Measurements from ENCODE around the gene GPR61. TPM values are rescaled to one million over a fixed set of nuclear protein-coding genes. Genes with fewer than 3 reads are reported as not detected.

GPR61 gene
- total and polyA plus RNA-seq, 5 experiments from 2014 or later: 0.71 to 1.2 (median 1.1) TPM; not detected in 1

- peaks cover 14 to 91% (median 19%) of the 10 kb centered on the region in 3 donors for H3K36me3 Mint-ChIP-seq
- POLR2A ChIA-PET: no interaction called here
- H3K4me3 Mint-ChIP-seq: no peak overlapping the region
- no peaks in the 10 kb centered on the region for H3K27me3 Mint-ChIP-seq
- ATAC-seq (no peak), DNase-seq (no peak)
- H3K9me3 Mint-ChIP-seq: no peaks in the 10 kb centered on the region
- H3K27ac Mint-ChIP-seq: peak overlapping the region in 1 of 10 donors; percentile 30
- H3K4me1 Mint-ChIP-seq: peaks cover 0 to 6% (median 0%) of the 10 kb centered on the region in 4 donors
Observed at GRCh38 chr1:109586055-109586454, 46.4 kb downstream of the GPR61 start.

- H3K4me3 Mint-ChIP-seq: no peak overlapping the region
- H3K4me1 Mint-ChIP-seq: peaks cover 0 to 6% (median 0%) of the 10 kb centered on the region in 4 donors
- peak overlapping the region in 6 of 10 donors; percentile 15 to 78 (median 34) for H3K27ac Mint-ChIP-seq
- DNase-seq (no peak), ATAC-seq (no peak)
- H3K27me3 Mint-ChIP-seq: no peaks in the 10 kb centered on the region
- POLR2A ChIA-PET: no interaction called here
- H3K36me3 Mint-ChIP-seq: peaks cover 14 to 89% (median 23%) of the 10 kb centered on the region in 3 donors
- no peaks in the 10 kb centered on the region for H3K9me3 Mint-ChIP-seq
Observed at GRCh38 chr1:109589177-109589576, 49.5 kb downstream of the GPR61 start.

- ATAC-seq (no peak), DNase-seq (no peak)
- no peaks in the 10 kb centered on the region for H3K9me3 Mint-ChIP-seq
- POLR2A ChIA-PET: no interaction called here
- H3K4me3 Mint-ChIP-seq: no peak overlapping the region
- H3K27ac Mint-ChIP-seq: peak overlapping the region in 6 of 10 donors; percentile 23 to 78 (median 42)
- peaks cover 11 to 89% (median 24%) of the 10 kb centered on the region in 3 donors for H3K36me3 Mint-ChIP-seq
- H3K4me1 Mint-ChIP-seq: peaks cover 0 to 6% (median 0%) of the 10 kb centered on the region in 4 donors
- H3K27me3 Mint-ChIP-seq: no peaks in the 10 kb centered on the region
Observed at GRCh38 chr1:109589679-109590078, 50.0 kb downstream of the GPR61 start.

- Mint-ChIP-seq H3K27ac (no peak overlapping the region), H3K27me3 (no peaks in the 10 kb centered on the region), H3K36me3 (peaks cover 0 to 81% (median 20%) of the 10 kb centered on the region in 3 donors), H3K4me1 (peaks cover 0 to 3% (median 0%) of the 10 kb centered on the region in 4 donors), H3K9me3 (no peaks in the 10 kb centered on the region), H3K4me3 (no peak overlapping the region)
- no peak for ATAC-seq
- no peak for DNase-seq
- POLR2A ChIA-PET: no interaction called here
Observed at GRCh38 chr1:109592916-109593315, 53.2 kb downstream of the GPR61 start.

- no peak for ATAC-seq
- H3K9me3 Mint-ChIP-seq: no peaks in the 10 kb centered on the region
- H3K27me3 Mint-ChIP-seq: no peaks in the 10 kb centered on the region
- no peak overlapping the region for H3K27ac Mint-ChIP-seq
- H3K36me3 Mint-ChIP-seq: peaks cover 0 to 67% (median 12%) of the 10 kb centered on the region in 3 donors
- DNase-seq: no peak
- H3K4me1 Mint-ChIP-seq: no peaks in the 10 kb centered on the region
- POLR2A ChIA-PET: interaction anchor here (0.7 to 0.9 kb wide), 2 partner anchors 24 to 26 kb away, joined by 3 to 4 read pairs; partner anchors contain the start of genes AMPD2 and GNAT2
- no peak overlapping the region for H3K4me3 Mint-ChIP-seq
Observed at GRCh38 chr1:109595531-109595930, 55.9 kb downstream of the GPR61 start.

Other genes with a start within 250 kb of the GPR61 start
- gene MYBPHL, start 232.9 kb upstream of the GPR61 start, total RNA-seq: not detected
- gene MYBPHL, start 232.9 kb upstream of the GPR61 start, polyA plus RNA-seq: not detected
- 1 to 10 TPM; 2.2 to 2.5 TPM for gene SORT1, start 142.0 kb upstream of the GPR61 start, total RNA-seq
- gene SORT1, start 142.0 kb upstream of the GPR61 start, polyA plus RNA-seq: 1 to 10 TPM in 2 of 3 donors, under 1 TPM in 1; 0.43 to 1.6 (median 1.2) TPM
- gene PSMA5, start 113.4 kb upstream of the GPR61 start, total RNA-seq: 10 to 100 TPM; 71.1 to 74.5 TPM
- 10 to 100 TPM; 73.8 to 93.9 (median 84.6) TPM for gene PSMA5, start 113.4 kb upstream of the GPR61 start, polyA plus RNA-seq
- gene SYPL2, start 73.3 kb upstream of the GPR61 start, total RNA-seq: not detected
- under 1 TPM in 1 of 3 donors, not detected in 2; 0.22 TPM for gene SYPL2, start 73.3 kb upstream of the GPR61 start, polyA plus RNA-seq
- gene ATXN7L2, start 56.0 kb upstream of the GPR61 start, total RNA-seq: 10 to 100 TPM; 12.7 to 14.1 TPM
- 10 to 100 TPM in 1 of 3 donors, 1 to 10 TPM in 2; 4.3 to 10.7 (median 8.6) TPM for gene ATXN7L2, start 56.0 kb upstream of the GPR61 start, polyA plus RNA-seq
- 10 to 100 TPM; 29.5 to 33.6 TPM for gene CYB561D1, start 45.8 kb upstream of the GPR61 start, total RNA-seq
- gene CYB561D1, start 45.8 kb upstream of the GPR61 start, polyA plus RNA-seq: 10 to 100 TPM; 12.4 to 20.2 (median 13.9) TPM
- 10 to 100 TPM; 32.8 to 33.3 TPM for gene AMIGO1, start 30.1 kb upstream of the GPR61 start, total RNA-seq
- 10 to 100 TPM; 17.8 to 42.2 (median 25.4) TPM for gene AMIGO1, start 30.1 kb upstream of the GPR61 start, polyA plus RNA-seq
- gene GNAI3, start 8.7 kb downstream of the GPR61 start, total RNA-seq: 1 to 10 TPM; 6.8 to 7.3 TPM
- 1 to 10 TPM; 7.1 to 7.7 (median 7.7) TPM for gene GNAI3, start 8.7 kb downstream of the GPR61 start, polyA plus RNA-seq
- not detected for gene GNAT2, start 79.7 kb downstream of the GPR61 start, total RNA-seq
- gene GNAT2, start 79.7 kb downstream of the GPR61 start, polyA plus RNA-seq: not detected
- 10 to 100 TPM; 71.1 to 76.0 TPM for gene AMPD2, start 80.0 kb downstream of the GPR61 start, total RNA-seq
- 10 to 100 TPM; 21.9 to 33.9 (median 24.4) TPM for gene AMPD2, start 80.0 kb downstream of the GPR61 start, polyA plus RNA-seq
- gene GSTM4, start 116.2 kb downstream of the GPR61 start, total RNA-seq: 1 to 10 TPM; 2.5 to 3.8 TPM
- 10 to 100 TPM in 2 of 3 donors, 1 to 10 TPM in 1; 8.6 to 17.4 (median 17.3) TPM for gene GSTM4, start 116.2 kb downstream of the GPR61 start, polyA plus RNA-seq
- gene GSTM2, start 128.2 kb downstream of the GPR61 start, total RNA-seq: 10 to 100 TPM; 70.7 to 75.9 TPM
- gene GSTM2, start 128.2 kb downstream of the GPR61 start, polyA plus RNA-seq: 10 to 100 TPM; 20.8 to 51.7 (median 40.7) TPM
- gene GSTM1, start 147.9 kb downstream of the GPR61 start, total RNA-seq: under 1 TPM in 1 of 2 experiments, not detected in 1; 0.38 TPM
- gene GSTM1, start 147.9 kb downstream of the GPR61 start, polyA plus RNA-seq: 10 to 100 TPM in 2 of 3 donors, not detected in 1; 54.7 to 62.0 TPM
- gene GSTM5, start 172.4 kb downstream of the GPR61 start, total RNA-seq: not detected
- 1 to 10 TPM in 1 of 3 donors, not detected in 2; 1.1 TPM for gene GSTM5, start 172.4 kb downstream of the GPR61 start, polyA plus RNA-seq
- 10 to 100 TPM; 10.7 to 13.2 TPM for gene GSTM3, start 201.2 kb downstream of the GPR61 start, total RNA-seq
- gene GSTM3, start 201.2 kb downstream of the GPR61 start, polyA plus RNA-seq: 10 to 100 TPM; 60.0 to 96.3 (median 62.1) TPM
- not detected for gene EPS8L3, start 224.1 kb downstream of the GPR61 start, total RNA-seq
- not detected for gene EPS8L3, start 224.1 kb downstream of the GPR61 start, polyA plus RNA-seq